Measurements from ENCODE around the gene MARF1.
"Not testable (repeated sequence)": the region's sequence is repeated elsewhere in the genome, so short reads cannot be mapped to it uniquely, and the experiment has no call there.

MARF1 gene

DNA sequence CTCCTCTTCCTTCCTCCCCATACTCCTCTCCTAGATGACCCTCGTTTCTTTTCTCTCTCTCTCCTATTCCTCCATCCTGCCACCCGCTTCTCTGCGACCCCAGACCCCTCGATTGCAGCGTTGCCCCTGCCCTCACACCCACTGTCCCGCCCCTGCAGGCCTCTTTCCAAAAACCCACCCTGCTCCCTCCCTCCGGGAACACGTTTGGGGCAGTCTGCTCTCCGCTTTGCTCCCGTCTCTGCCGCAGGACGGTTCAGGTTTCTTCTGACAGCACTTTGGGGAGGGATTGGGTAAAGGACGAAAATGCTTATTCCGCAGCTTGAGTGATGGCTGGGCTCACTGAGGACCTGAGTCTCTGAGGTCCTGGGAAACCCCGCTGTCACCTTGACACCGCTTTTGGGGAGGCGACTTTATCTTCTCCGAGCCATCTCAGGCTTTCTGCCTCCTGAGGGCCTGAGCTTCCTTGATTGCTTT lies 7.8 kb upstream of the MARF1 start:
- no peak for FAIRE-seq

GRCh38 chr16:15650019-15650697 lies 7.2 kb upstream of the MARF1 start, which contains the start of gene NDE1:
Gene NDE1 (plus strand): TSS chr16:15650245. CDS start chr16:15664779, 14,534 bp downstream.
- no peak for FAIRE-seq

DNA sequence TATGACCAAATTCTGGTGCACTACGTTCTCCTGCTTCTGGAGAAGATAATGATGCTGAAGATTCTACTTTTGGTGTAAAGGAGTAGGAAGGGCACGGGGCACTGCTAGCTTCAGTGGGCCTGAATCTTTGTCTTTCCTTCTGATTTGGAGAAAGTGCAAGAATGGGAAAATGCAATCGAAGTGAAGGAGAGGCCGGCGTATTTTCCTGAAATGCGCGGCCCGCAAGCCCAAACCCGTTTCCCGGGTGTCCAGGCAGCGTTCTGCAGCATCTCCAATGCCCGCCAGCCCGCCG lies 6.7 kb upstream of the MARF1 start:
- no peak for FAIRE-seq

- not testable (repeated sequence) for FAIRE-seq
These were observed 6.4 kb upstream of the MARF1 start for GRCh38 chr16:15649311-15649710.

DNA sequence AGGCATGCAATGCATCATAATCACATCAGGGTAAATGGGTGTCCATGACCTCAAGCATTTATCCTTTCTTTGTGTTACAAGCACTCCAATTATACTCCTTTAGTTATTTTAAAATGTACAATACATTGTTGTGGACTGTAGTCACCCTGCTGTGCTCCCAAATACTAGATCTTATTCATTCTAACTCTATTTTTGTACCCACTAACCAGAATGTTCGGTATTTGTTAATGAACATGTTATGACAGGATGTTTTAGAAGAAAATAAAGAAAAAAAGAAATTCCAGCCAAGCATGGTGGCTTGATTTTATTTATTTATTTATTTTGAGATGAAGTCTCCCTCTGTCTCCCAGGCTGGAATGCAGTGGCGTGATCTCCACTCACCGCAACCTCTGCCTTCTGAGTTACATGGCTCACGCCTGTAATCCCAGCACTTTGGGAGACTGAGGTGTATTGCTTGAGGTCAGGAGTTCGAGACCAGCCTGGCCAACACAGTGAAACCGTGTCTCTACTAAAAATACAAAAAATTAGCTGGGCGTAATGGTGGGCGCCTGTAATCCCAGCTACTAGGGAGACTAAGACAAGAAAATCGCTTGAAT lies 5.3 kb upstream of the MARF1 start:
- FAIRE-seq, result no peak

GRCh38 chr16:15647294-15648014 lies 4.5 kb upstream of the MARF1 start:
- no peak for FAIRE-seq

GRCh38 chr16:15646557-15647293 lies 3.8 kb upstream of the MARF1 start:
- FAIRE-seq, result not testable (repeated sequence)

- FAIRE-seq, result not testable (repeated sequence)
These were observed 2.1 kb upstream of the MARF1 start for GRCh38 chr16:15644962-15645465.

GRCh38 chr16:15644267-15644961 lies 1.5 kb upstream of the MARF1 start:
- FAIRE-seq, result no peak

- FAIRE-seq, result no peak
These were observed 944 bp upstream of the MARF1 start for GRCh38 chr16:15643946-15644250.

DNA sequence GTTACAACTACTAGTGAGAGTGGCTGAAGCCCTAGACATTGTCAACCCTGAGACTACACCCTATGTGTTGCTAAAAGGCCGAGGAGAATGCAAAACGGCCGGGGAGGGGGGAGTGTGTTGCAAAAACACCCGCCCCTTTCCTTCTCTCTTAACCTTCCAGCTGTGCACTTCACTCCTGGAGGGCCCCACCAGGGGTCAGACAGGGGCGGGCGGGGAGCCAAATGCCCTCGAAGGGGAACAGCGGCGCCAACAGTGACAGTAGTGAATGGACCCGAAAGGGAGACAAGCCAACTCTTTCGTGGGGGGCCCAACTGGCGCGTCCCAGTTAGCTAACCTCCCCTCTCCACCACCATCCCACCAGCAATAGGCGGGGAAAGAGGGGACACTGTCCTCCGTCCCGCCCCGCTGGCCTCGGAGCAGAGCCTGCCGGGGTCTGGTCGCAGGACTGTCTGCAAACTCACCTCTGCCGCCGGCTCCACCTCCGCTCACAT lies 352 bp downstream of the MARF1 start:
- FAIRE-seq, result no peak

DNA sequence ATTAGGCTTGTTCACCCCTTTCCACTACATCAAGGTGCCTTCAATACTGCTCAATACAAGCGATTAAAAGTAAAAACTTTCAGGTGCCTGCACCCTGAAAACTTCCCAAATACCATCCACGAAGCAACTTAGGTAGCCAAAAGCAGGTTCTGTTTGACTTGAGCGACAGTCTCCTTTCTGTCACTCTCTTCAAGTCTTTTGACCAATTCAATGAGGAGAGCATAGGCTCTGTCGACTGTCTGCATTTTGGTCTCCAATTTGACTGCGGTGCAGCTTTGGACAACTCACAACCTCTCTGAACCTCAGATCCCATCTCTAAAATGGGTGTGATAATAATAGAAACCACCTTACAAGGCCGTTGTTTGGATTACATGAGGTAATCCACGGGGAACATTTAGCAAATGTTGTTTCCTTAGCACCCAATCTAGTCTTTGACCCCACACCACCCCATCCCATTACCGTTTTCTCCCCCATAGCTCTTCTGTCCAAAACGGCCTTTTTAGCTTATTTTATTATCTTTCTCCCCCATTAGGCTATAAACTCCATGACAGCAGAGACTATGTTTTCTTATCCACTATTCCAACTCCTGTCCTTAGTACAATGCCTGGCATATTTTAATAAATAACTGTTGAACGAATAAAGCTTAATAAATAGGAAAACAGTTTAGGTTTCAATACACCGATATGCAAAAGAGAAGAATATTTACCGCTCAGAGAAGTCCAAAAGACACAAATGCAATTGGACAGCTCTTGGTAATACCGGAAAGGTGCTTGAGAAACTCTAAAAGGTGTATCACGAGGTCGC lies 999 bp downstream of the MARF1 start:
- FAIRE-seq, result no peak

GRCh38 chr16:15640966-15641365 lies 2.0 kb downstream of the MARF1 start:
- no peak for FAIRE-seq

GRCh38 chr16:15639061-15639568 lies 3.8 kb downstream of the MARF1 start:
- FAIRE-seq, result no peak

GRCh38 chr16:15636392-15636873 lies 6.5 kb downstream of the MARF1 start:
- no peak for FAIRE-seq

DNA sequence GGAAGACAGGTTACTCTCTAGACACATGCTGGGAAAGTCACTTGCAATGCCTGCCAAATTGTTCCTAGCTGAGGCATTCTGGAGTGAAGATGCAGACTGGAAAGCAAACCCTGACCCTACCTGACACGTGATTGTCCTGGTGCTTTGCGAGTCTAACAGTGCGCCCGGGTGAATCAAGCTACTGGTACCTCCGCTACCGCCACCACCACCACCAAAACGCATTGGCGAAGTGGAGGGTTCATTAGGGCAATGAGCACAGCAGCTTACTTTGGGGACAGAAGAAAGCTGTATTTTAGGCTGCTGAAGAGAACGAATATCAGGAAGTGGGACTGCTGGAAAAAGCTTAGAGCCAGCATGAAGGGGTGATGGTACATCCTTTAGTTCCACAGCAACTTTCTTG lies 7.0 kb downstream of the MARF1 start:
- no peak for FAIRE-seq

DNA sequence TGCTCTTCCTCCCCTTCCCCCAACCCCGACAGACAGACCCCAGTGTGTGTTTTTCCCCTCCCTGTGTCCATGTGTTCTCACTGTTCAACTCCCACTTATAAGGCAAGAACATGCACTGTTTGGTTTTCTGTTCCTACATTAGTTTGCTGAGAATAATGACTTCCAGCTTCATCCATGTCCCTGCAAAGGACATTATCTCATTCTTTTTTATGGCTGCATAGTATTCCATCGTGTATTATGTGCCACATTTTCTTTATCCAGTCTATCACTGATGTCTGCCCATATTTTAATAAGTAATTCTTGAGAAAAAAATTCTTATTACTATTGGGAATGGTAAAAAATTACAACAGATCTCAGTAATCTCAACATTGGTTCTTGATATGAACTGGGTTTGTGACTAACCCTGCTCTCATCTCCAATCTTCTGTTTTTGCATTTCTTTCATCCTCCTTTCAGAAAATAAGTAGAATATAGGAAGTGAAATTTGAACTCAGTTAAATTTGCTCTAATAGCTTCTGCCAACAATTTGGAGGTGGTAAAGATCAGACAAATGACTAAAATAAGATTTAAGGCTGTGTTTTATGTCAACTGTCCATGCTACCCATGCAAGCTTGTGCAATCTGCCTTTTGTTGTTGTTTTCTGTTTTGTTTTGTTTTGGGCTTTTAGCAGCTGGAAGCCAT lies 11.1 kb downstream of the MARF1 start:
- FAIRE-seq, result no peak

- no peak for FAIRE-seq
These were observed 21.1 kb downstream of the MARF1 start for GRCh38 chr16:15621889-15622288.

DNA sequence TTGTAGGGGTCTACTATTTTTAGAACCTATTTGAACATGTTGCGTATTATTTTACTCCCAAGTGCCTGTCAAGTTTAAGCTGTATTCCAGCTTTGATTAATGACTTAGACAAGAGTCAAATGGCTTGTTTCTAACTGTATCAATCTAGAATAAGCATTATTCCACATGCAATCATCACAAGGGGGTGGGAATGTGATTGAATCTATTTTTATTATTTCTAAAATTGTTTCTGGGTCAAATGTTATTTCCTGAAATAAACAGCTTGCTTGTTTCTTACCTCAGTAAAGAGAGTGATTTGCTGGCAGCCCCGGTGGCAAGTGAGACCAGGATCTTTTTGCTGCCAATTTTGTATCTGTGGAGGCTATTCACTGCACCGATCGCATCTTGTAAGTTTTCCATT lies 21.5 kb downstream of the MARF1 start:
- FAIRE-seq, result no peak

- FAIRE-seq, result no peak
These were observed 22.3 kb downstream of the MARF1 start for GRCh38 chr16:15620611-15621195.

All from A204.1 (cell line).